ENCODE measurements around the gene SMYD3.

SMYD3 gene

GRCh38 chr1:246245541-246245940 lies 261.5 kb downstream of the SMYD3 start:
- TF ChIP-seq, protein P1, sequence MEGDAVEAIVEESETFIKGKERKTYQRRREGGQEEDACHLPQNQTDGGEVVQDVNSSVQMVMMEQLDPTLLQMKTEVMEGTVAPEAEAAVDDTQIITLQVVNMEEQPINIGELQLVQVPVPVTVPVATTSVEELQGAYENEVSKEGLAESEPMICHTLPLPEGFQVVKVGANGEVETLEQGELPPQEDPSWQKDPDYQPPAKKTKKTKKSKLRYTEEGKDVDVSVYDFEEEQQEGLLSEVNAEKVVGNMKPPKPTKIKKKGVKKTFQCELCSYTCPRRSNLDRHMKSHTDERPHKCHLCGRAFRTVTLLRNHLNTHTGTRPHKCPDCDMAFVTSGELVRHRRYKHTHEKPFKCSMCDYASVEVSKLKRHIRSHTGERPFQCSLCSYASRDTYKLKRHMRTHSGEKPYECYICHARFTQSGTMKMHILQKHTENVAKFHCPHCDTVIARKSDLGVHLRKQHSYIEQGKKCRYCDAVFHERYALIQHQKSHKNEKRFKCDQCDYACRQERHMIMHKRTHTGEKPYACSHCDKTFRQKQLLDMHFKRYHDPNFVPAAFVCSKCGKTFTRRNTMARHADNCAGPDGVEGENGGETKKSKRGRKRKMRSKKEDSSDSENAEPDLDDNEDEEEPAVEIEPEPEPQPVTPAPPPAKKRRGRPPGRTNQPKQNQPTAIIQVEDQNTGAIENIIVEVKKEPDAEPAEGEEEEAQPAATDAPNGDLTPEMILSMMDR (IDR thresholded peaks at IDR 0.05), result no peak
- no peaks in the 10 kb centered on the region for H3K27me3 Mint-ChIP-seq (ENCODE audit: low read depth, poor library complexity)
- DNase-seq, result no peak
- H3K4me3 Mint-ChIP-seq, result no peak overlapping the region
- H3K9me3 Mint-ChIP-seq, result peaks cover 10% of the 10 kb centered on the region
- no peaks in the 10 kb centered on the region for H3K36me3 Mint-ChIP-seq (ENCODE audit: low read depth)
- no peak overlapping the region for H3K27ac Mint-ChIP-seq
- H3K4me1 Mint-ChIP-seq, result no peaks in the 10 kb centered on the region

DNA sequence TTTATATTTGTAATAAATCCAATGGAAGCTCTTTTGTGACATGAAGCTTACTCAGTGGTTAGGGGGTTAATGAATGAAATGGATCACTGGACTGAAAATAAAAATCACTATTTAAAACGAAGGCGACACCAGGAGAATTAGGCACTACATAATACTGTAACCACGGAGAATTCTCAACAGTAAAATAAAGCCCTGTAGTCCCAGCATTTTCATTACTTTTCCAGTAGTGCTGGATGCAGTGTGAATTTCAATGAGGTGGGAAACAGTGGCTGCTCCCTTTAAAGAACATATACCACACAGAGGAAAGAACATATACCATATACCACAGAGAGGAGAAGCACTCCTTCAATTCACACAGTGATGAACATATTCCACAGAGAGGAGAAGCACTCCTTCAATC lies 275.0 kb downstream of the SMYD3 start:
- no peaks in the 10 kb centered on the region for H3K4me1 Mint-ChIP-seq
- H3K9me3 Mint-ChIP-seq, result no peaks in the 10 kb centered on the region
- no peak overlapping the region for H3K27ac Mint-ChIP-seq
- no peak overlapping the region for H3K4me3 Mint-ChIP-seq
- TF ChIP-seq, protein P1 (IDR thresholded peaks at IDR 0.05), result no peak
- H3K36me3 Mint-ChIP-seq (ENCODE audit: low read depth), result no peaks in the 10 kb centered on the region
- no peak for DNase-seq
- H3K27me3 Mint-ChIP-seq (ENCODE audit: low read depth, poor library complexity), result peaks cover 4% of the 10 kb centered on the region

- TF ChIP-seq, protein P1 (IDR thresholded peaks at IDR 0.05), result no peak
- Mint-ChIP-seq H3K4me1 (no peaks in the 10 kb centered on the region), H3K27ac (no peak overlapping the region), H3K4me3 (no peak overlapping the region), H3K27me3 (ENCODE audit: low read depth, poor library complexity) (no peaks in the 10 kb centered on the region), H3K36me3 (ENCODE audit: low read depth) (no peaks in the 10 kb centered on the region), H3K9me3 (peaks cover 3% of the 10 kb centered on the region)
- no peak for DNase-seq
Observed at GRCh38 chr1:246226041-246226440, 281.0 kb downstream of the SMYD3 start.

GRCh38 chr1:246221485-246222255 lies 285.4 kb downstream of the SMYD3 start:
- peaks cover 20% of the 10 kb centered on the region for H3K9me3 Mint-ChIP-seq

DNA sequence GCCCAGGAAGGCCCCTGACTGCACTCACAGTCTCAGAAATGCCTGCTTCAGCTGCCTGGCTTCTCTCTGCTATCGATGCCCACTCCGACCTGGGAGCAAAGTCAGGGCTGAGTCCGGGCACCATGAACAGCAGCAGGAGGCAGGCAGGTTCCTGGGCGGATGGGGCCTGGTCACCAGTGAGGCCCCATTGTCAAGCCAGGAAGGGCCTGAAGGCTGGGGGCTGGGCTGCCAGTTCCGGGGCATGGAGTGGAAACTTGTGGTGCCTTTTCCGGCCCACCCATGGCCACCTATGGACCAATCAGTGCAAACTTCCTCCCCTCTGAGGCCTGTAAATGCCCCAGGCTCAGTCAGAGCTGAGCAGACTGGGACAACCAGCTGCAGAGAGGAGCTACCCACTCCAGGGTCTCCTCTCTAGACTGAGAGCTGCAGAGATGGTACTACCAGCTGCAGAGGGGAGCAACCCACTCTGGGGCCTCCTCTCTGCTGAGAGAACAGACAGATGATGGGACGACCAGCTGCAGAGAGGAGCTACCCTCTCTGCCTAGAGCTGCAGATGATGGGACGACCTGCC lies 286.5 kb downstream of the SMYD3 start:
- no peak for DNase-seq
- H3K27me3 Mint-ChIP-seq (ENCODE audit: low read depth, poor library complexity), result no peaks in the 10 kb centered on the region
- TF ChIP-seq, protein P1 (IDR thresholded peaks at IDR 0.05), result no peak
- no peak overlapping the region for H3K4me3 Mint-ChIP-seq
- H3K36me3 Mint-ChIP-seq (ENCODE audit: low read depth), result peaks cover 5% of the 10 kb centered on the region
- peaks cover 28% of the 10 kb centered on the region for H3K4me1 Mint-ChIP-seq
- H3K27ac Mint-ChIP-seq, result no peak overlapping the region
- peaks cover 20% of the 10 kb centered on the region for H3K9me3 Mint-ChIP-seq

More at GRCh38 chr1:246221485-246222255, 285.4 kb downstream of the SMYD3 start:
- no peak overlapping the region for H3K4me3 Mint-ChIP-seq
- DNase-seq, result no peak
- peaks cover 5% of the 10 kb centered on the region for H3K36me3 Mint-ChIP-seq (ENCODE audit: low read depth)
- no peaks in the 10 kb centered on the region for H3K27me3 Mint-ChIP-seq (ENCODE audit: low read depth, poor library complexity)
- no peak overlapping the region for H3K27ac Mint-ChIP-seq
- TF ChIP-seq, protein P1 (IDR thresholded peaks at IDR 0.05), result no peak
- H3K4me1 Mint-ChIP-seq, result peaks cover 26% of the 10 kb centered on the region

All from nephron progenitor cell (in vitro differentiated cells).